GM12874 (cell line): ENCODE results near the gene UBE2U.

Experiments used
- TF ChIP-seq, protein P1 (sequence below): IDR thresholded peaks from 2 replicates; pipeline ENCODE4 v1.5.1; 2011; ENCODE audit warnings: low read depth, mild to moderate bottlenecking, control low read depth, low read length, moderate library complexity; ENCODE audit not compliant: insufficient read depth

Gene UBE2U

DNA sequence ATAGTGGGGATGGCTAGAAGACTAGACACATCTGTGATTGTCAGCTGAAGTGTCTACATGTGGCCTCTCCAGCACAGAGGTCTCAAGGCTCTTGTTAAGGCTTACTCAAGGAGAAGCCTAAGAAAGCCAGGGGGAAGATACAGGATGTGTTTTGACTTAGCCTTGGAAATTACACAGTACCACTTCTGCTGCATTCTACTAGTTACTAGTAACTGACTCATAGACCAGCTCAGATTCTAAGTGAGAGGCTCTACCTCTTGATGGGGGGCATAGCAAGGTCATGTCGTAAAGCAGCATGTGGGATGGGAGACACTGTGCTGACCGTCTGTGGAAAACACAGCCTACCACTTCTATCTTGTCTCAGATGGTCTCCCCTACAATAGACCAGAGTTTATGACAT, 99.5 kb downstream of the UBE2U start:
- TF ChIP-seq, protein P1, sequence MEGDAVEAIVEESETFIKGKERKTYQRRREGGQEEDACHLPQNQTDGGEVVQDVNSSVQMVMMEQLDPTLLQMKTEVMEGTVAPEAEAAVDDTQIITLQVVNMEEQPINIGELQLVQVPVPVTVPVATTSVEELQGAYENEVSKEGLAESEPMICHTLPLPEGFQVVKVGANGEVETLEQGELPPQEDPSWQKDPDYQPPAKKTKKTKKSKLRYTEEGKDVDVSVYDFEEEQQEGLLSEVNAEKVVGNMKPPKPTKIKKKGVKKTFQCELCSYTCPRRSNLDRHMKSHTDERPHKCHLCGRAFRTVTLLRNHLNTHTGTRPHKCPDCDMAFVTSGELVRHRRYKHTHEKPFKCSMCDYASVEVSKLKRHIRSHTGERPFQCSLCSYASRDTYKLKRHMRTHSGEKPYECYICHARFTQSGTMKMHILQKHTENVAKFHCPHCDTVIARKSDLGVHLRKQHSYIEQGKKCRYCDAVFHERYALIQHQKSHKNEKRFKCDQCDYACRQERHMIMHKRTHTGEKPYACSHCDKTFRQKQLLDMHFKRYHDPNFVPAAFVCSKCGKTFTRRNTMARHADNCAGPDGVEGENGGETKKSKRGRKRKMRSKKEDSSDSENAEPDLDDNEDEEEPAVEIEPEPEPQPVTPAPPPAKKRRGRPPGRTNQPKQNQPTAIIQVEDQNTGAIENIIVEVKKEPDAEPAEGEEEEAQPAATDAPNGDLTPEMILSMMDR: no peak

DNA sequence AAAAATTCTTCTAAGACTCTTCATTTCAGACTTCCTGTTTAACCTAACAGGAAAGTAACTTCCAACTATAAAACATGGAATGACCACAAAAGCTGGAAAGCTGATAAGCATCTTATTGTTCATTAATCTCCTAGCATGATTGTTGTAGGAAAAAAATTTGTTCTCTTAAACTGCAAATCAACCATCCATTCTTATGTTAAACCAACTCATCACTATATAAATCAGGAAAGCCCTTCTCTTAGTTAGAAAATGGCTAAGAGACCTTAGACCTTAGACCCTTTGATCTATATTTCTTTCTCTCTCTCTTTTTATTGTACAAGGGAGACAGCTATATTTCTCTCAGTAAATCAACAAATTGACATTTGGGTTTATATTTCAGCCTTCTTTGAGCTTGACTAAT, 101.4 kb downstream of the UBE2U start:
- TF ChIP-seq, protein P1: no peak

DNA sequence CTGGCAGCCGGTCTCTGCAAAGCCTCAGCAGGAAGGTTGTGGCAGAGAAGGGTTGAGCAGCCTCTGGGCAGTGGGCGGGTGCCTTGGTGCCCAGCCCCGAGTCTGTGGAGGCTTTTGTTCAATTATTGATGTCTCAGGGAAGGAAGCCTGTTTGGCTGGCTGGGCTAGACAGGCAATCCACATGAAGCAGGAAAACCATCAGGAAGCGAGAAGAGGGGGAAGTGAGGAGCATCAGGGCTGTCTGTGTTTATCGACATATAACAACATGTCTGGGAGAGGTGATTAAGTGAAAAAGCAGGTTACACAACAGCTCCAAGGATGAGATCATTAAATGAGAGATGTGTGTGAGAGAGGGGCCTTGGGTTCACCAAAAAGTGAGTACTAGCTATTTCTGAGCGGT, 105.4 kb downstream of the UBE2U start:
- TF ChIP-seq, protein P1: no peak

DNA sequence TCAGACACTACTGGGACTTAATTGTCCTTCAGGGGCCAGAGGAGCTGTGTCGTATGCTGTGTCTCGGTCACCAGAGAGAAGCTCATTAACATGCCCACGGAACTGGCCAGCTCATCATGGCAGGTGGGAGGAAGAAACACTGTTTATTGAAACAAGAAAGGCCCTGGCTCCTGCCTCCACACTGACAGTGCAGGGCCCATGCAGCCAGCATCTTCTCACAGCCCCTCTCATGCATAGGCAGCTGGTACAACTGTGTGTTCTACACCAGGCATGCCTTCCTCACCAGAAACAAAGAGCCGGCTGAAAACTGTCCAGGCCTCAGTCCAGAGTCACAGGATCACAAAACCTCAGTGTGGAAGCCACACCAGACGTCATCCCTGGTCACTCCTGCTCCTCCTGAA, 106.0 kb downstream of the UBE2U start:
- TF ChIP-seq, protein P1: no peak

DNA sequence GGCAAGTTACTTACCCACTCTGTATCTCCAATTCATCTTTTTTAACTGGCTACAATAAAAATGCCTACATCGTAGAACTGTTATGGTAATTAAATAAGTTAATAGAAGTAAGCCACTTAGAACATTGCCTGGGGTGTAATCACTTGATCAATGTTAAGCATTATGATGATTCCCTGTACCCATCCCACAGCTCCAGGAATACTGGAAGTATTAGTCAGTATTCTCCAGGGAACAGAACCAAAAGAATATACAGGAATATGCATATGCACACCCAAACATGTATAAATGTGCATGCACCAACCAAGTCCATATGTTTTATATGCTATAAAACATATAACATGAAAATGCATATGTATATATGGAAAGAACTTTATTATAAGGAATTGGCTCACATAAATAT, 107.3 kb downstream of the UBE2U start:
- TF ChIP-seq, protein P1: no peak

DNA sequence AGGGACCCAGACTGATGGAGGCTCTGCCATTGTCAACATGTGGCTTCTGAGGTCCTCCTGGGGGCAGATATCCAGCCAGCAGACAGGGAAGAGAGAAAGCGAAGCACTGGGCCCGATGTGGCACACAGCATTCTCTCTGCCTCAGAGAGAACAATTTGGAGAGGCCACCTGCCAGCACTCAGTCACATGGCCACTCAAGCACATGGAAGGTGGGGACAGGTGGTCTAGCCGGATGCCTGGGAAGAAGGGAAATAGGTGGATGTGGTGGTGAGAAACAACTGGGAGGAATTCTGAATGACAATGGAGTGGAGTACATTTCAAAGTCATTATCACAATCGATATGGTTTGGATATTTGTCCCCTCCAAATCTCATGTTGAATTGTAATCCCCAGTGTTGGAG, 109.0 kb downstream of the UBE2U start:
- TF ChIP-seq, protein P1: no peak

DNA sequence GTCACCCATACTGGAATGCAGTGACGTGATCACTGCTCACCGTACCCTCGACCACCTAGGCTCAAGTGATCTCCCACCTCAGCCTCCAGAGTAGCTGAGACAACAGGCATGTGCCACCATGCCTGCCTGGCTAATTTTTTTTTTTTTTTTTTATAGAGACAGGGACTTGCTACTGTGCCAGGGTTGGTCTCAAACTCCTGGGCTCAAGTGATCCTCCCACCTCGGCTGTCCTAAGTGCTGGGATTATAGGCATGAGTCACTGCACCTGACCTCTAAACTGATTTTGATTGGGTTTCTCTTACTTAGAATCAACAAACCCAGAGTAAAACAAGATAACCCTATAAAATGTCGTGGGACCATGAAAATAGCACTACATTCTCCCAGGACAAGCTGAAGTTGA, 112.0 kb downstream of the UBE2U start:
- TF ChIP-seq, protein P1: no peak
